NCI-H526 (cell line): ENCODE results near the gene PRSS38.

Experiments
- DNase-seq, 2 experiments: peaks; one replicate each; lab custom pipeline; 2025; lab: John Stamatoyannopoulos, UW

The PRSS38 gene

DNA sequence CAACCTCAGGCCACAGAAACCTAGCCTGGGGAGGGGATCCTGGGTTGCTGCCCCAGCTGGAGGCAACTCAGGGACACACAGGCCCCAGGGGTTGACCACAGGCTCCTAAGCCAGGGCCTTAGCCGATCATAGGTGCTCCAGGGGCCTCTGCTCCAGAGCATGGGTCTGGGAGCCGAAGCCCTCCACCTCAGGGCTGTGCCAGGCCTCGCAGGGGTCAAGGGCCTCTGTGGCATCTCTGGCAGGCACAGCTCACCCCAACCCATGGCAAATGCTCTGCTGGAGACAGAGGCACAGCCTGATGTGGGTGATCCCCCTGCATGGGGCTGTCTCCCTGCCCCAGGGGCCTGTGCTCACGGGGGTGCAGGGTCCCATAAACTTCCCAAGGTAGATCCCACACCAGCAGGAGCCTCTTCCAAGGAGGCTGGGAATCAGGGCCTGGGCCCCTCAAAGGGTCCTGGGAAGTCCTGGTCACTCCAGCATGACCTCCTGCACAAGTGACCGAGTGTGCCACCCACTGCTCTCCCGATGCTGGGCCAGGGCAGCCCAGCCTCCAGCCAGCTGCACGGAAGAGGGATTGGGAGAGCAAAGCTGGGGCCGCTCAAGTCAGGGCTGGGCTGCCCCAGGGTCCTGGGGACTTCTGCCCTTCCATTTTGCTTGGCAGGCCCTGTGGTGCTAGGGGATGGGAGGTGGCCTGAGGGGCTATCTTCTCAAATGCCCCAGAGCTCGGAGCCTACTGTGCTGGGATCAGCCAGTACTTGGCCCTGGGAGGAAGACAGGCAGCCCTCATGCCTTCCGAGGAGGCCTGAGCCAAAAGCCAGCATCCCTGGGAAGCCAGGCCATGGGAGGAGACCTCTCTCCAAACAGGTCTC lies 22.2 kb upstream of the PRSS38 start:
- no peak for DNase-seq

DNA sequence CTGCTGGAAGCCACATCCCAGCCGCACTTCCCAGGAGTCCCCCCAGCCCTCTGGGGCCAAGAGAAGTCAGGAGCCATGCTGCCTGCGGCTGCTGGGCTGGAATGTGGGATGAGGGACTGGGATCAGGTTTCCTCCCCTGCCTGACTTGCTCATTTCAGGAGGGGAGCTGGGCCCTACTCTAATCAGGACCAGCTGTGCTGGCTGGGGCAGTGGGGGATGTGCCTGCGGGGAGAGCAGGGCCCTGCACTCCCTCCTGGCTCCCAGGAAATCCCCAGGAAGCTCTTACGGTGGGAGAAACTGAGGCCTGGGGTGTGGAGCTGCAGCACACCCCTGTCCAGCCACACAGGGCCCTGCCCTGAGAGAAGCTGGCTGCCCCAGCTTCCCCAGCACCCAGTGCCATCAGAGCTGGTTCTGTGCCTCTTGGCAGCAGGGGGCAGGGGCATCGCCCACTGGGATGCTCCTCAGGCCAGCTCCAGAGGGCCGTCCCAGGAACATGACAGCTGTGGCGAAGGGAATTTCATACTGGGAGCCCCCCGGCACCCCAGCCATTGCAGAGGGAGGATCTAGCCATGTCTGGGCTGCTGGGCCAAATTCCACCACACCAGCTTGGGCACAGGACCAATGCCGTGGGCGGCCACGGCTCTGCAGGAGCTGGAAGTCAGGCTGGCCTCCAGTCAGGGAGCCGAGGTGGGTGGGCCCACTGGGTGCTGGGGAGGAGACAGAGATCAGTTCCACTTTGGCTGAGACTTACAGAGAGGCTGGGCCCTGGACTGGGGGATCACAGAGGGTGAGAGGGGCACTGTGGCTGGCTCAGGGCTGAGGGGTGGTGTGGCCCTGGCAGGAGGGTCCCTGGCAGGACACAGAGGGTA lies 21.3 kb upstream of the PRSS38 start:
- no peak for DNase-seq

DNA sequence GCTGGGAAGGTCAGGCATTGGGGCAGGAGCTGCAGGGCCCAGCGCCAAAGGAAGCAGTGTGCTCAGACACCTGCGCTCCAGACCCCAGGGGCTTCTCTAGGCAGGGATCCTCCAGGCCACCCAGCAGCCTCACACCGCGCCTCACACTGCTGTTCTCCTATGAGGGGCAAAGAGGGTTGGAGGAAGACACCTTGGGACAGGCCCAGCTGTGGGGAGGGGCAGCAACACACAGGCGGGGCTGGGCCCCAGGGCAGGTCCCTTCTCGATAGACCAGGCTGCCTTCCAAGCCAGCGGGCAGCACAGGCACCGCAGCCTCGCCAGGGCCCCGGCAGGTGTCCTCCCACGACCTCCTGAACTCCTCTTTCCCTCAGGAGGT lies 20.7 kb upstream of the PRSS38 start:
- no peak for DNase-seq

DNA sequence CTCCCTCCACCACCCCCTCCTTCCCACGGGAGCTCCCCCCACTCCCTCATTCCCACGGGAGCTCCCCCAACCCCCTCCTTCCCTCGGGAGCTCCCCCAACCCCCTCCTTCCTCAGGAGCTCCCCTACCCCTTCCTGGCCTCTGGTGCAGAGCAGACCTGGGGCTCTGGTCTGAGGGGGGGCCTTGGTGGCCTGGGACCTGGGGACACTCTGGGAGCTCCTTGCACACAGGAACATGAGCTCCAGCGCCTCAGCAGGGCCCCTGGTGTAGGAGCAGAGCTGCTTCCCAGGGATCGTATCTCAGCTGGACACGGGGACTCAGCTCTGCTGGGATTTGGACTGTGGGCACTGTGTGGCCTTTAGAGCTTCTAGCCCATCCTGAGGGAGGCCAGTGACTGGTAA lies 19.7 kb upstream of the PRSS38 start:
- DNase-seq, result no peak

DNA sequence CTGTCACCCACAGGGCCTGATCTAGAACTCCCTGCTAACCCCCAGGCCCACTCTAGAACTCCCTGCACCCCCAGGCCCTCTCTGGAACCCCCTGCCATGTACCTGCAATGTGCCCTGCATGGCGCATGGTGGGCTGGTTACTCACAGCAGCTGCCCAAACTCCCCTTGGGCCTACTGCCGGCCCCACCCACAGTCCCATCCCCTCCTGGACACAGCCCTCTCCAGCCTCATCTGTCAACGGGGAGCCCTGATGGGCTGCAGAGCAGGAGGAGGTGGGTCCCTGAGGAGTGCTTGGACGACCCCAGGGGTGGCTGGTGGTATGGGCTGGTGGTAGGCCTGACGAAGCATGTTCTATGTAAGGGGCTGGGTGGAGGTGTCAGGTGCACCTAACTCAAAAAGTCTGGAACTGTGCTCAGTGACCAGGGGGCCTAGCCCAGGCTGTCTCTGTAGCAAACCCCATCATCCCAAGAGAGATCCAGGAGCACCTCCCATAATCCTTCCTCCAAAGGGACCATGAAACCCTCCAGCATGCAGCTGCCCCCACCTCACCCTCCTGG lies 19.0 kb upstream of the PRSS38 start:
- no peak for DNase-seq

DNA sequence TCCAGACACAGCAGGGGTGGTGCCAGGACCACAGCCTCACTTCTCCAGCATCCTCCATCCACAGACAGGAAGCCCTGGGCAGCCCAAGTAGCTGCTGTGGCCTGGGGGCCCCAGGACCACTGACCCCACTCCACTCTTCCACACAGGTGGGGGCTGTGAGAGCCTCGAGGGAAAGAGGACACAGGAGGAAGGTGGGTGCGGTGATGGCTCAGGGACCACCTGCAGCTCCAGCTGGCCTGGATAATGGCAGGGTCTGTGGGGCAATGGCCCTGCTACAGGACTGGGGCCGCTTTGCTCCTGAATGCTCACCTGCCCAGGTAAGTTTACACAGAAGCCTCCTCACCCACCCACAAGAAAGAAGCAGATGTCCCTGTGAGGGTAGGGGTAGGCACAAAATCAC lies 18.3 kb upstream of the PRSS38 start:
- no peak for DNase-seq

DNA sequence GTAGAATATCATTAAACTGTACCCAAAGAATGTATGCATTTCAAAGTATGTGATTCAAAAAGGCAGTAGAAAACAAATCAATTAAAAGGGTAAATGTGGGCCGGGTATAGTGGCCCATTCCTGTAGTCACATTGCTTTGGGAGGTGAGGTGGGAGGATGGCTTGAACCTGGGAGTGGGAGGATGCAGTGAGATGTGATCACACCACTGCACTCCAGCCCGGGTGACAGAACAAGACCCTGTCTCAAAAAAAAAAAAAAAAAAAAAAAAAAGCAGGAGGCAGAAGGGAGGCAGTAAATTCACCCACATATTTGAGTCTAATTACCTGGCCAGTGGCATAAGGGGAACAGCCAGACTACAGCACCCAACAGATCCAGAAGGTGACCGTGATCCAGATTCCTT lies 17.9 kb upstream of the PRSS38 start:
- DNase-seq, result no peak

DNA sequence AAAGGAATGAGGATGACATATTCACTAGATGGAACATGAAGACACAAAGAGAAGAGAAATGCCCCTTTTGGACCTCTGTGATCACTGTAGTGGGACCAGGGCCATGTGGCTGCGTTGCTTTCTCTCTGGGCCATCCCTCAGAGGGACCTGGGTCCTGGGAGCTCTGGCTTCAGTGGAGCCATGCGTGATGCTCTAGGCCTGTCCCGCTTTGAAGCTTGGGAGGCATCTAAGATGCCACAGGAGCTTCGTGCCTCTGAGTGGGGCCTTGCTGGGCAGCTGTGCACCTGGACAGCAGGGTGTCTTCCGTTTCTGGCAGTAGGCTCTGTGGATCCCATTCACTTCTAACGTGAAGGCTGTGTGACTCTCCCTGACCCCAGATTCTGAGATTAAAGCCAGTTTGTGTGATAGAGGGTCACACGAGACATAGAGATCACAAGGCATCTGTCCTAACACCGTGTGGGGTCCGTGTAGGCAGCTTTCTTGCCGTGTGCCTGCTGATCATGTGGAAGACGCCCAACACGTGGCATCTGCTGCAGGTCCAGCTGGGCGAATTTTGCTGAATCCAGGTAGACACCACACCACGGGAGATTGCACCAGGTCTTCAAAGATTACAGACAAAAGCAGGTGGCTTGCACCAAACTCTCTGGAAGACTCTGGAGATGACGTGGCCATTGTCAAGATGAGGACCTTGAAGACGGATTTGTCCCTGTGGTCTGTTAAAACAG lies 17.2 kb upstream of the PRSS38 start:
- no peak for DNase-seq

DNA sequence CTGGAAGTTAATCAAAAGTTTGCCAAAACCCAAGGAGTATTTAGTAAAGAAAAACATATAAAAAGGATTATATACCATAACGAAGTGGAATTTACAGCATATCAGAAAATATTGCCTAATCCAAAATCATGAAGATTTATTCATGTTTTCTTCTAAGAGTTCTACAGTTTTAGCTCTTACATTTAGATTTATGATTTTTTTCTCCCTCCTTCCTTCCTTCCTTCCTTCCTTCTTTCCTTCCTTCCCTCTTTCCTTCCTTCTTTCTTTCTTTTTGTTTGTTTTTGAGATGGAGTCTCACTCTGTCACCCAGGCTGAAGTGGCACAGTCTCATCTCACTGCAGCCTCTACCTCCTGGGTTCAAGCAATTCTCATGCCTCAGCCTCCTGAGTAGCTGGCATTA lies 15.7 kb upstream of the PRSS38 start:
- DNase-seq, result no peak

DNA sequence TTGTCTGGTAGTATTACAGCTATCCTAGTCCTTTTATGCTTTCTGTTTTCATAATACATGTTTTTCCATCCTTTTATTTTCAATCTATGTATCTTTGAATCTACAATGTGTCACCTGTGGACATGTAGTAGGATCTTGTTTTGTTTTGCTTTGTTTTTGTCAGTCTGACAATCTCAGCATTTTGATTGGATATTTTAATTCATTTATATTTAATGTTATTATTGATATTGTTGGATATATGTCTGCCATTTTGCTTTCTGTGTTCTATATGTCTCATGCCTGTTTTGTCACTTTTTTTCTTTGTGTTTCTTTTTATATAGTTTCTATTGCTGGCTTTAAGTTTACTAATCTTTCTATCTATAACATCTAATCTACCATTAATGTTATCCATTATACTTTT lies 11.5 kb upstream of the PRSS38 start:
- DNase-seq, result no peak

DNA sequence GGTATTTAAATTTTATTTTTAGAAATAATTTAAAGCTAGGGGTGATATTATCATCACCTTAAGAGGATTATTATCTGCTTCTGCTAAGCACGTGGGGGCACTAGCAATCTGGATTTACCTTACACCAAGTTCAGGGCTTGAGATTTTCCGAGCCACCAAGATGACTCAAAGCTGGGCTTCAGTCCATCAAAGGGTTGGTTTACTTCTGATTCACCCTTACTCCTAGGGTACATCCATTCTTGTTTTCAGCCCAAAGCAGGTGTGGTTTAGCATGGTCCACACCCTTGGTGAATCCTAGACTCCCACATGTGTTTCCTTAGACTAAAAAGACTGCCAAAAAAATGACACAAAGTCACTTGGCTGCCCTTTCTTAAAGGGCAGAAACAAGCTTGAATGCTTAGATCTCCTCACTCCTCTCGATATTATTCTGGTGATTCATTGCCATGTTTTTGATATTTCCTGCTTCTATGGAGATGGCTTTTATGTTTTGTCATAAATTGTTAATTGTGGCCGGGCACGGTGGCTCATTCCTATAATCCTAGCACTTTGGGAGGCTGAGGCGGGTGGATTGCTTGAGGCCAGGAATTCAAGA lies 9.8 kb upstream of the PRSS38 start:
- no peak for DNase-seq

DNA sequence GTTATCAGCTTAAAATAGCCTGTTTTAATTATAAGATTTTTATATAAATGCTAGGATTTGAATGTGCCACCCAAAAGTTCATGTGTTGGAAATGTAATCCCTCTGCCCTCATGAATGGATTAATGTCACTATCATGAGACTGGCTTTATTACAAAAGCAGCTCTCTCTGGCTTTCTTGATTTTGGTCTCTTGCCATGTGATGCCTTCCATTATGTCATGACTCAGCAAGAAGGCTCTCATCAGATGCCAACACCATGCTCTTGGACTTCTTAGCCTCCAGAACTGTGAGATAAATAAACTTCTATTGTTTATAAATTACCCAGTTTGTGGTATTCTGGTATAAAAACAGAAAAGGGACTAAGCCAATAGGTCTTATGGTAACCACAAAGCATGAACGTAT lies 6.9 kb upstream of the PRSS38 start:
- DNase-seq, result no peak

DNA sequence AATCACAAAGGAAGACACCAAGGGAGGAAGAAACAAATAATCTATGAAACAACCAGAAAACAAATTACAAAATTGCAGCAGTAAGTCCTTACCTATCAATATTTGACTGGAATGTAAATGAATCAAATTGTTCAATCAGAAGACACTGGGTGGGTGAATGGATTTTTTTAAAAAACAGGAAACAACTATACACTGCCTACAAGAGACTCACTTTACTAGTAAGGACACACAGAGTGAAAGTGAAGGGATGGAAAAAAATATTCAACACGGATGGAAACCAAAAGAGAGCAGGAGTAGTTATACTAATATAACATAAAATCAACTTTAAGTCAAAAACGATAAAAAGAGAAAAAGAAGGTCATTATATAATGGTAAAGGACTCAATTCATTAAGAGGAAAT lies 6.4 kb upstream of the PRSS38 start:
- DNase-seq, result no peak

DNA sequence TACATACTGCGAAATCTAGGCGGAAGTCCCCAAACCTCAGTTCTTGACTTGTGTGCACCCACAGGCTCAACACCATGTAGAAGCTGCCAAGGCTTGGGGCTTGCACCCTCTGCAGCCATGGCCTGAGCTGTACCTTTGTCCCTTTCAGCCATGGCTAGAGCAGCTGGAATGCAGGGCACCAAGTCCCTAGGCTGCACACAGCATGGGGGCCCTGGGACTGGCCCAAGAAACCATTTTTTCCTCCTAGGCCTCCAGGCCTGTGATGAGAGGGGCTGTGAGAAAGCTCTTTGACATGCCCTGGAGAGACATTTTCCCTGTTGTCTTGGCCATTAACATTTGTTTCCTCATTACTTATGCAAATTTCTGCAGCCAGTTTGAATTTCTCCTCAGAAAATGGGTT lies 1.5 kb upstream of the PRSS38 start:
- no peak for DNase-seq

DNA sequence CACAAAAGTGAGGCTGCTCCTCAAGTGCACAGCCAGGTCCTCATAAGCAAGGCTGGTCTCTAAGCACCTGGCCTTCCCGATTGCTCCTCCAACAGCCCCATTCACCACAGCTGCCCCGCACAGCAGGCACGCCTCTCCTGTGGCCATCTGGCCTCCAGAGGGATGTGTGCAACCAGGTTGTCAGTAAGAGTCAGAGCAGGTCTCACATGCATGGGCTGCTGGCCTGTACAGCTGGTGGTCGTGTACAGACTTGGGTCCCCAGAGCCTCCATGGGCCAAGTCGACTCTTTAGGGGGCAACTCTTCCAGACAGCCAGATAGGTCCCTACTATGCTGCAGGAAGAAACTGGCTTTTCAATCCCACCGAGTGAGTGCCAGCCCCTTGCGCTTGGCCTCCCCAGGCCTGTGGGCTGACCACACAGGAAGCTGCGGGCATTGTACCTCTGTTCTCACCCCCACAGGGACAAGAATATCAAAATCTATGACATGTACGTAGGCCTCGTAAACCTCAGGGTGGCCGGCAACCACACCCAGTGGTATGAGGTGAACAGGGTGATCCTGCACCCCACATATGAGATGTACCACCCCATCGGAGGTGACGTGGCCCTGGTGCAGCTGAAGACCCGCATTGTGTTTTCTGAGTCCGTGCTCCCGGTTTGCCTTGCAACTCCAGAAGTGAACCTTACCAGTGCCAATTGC lies 1.4 kb downstream of the PRSS38 start:
- no peak for DNase-seq

DNA sequence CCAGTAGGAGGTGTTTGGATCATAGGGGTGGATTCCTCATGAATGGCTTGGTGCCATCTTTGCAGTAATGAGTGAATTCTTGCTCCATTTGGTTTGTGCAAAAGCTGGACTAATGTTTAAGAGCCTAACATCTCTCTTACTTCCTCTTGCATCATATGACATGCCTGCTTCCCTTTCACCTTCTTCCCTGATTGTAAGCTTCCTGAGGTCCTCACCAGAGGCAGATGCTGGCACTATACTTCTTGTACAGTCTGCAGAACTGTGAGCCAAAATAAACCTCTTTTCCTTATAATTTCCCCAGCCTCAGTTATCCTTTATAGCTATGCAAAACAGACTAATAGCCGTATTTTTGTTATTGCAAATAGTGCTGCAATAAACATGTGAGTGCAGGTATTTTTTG lies 8.1 kb downstream of the PRSS38 start:
- no peak for DNase-seq

DNA sequence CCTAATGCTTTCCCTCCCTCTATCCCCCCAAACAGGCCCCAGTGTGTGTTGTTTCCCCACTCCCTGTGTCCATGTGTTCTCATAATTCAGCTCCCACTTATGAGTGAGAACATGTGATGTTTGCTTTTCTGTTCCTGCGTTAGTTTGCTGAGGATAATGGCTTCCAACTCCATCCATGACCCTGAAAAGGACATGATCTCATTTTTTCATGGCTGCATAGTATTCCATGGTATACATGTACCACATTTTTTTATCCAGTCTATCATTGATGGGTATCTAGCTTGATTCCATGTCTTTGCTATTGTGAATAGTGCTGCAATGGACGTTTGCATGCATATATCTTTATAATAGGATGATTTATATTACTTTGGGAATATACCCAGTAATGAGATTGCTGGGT lies 8.7 kb downstream of the PRSS38 start:
- no peak for DNase-seq

DNA sequence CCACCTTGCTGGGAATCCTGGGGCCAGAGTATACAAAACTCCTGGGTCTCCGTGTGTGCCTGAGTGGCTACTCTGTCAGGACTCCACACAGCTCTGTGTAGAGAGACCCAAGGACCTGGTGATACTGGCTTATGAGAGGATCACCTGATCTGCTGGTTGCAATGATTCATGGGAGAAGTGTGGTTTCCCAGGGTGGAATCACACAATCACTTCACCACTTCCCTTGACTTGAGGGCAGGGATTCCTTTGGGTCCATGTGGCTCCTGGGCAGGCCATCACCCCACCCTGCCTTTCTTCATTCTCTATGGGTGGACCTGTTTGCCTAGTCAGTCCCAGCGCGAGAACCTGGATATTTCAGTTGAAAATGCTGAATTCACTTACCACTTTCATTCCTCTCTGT lies 13.3 kb downstream of the PRSS38 start:
- no peak for DNase-seq

DNA sequence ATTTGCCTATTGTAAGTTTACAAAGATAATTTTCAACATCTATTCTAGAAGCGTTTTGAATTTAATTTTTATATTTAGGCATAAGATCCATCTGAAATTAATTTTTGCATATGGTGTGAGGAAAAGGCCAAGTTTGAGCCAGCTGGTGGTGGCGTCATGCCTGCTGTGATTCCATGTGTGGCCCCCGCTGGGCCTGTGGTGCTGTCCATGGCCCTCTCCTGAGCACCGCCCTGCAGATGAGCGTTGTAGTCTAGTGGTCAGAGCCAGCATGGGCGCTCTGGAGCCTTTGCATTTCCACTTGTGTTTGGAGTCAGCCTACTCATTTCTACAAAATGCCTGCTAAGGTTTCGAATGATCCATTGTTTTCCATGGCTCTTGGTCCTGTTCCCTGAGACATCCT lies 22.7 kb downstream of the PRSS38 start:
- DNase-seq, result no peak

DNA sequence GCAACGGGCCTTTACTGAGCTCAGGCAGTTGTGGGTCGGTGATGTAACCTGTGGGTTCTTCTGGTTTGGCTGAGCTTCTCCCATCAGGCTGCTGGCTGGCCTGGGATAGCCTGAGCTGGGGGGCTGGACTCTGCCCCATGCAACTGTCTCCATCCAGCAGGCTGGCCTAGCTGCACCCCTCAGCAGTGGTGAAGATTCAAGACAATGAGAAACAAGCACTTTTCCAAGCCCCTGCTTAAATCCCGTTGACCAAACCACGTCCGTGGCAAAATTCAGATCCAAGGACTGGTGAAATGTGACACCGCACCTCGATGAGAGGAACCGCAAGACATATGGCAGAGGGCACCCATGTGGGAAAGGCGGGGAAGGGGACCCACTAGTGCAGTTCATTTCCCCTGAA lies 25.6 kb downstream of the PRSS38 start:
- DNase-seq, result no peak
